IMR-90 (cell line): ENCODE results near the gene MIPEP.

ENCODE experiments used
- SMC3 ChIP-seq: fragments of 150-350 bp; IDR thresholded peaks from 2 replicates; pipeline ENCODE4 v1.6.1; 2016; ENCODE audit warnings: low read depth, mild to moderate bottlenecking, antibody characterized with exemption, low read length, moderate library complexity
- USF2 ChIP-seq: fragments of 150-350 bp; IDR thresholded peaks from 2 replicates; pipeline ENCODE4 v1.6.1; 2017; ENCODE audit warnings: mild to moderate bottlenecking, antibody characterized with exemption, low read length, low read depth

GRCh38 chr13:23912469-23912868 lies 23.3 kb upstream of the MIPEP start:
- no peak for TF ChIP-seq USF2
- TF ChIP-seq SMC3 = no peak
